ENCODE data around the gene SIAH2. TPM values are rescaled to one million over a fixed set of nuclear protein-coding genes. Genes with fewer than 3 reads are reported as not detected.
A peak's percentile ranks its signal among the peaks of the same experiment; 100 is the strongest.

SIAH2 gene
- total RNA-seq, 4 donors from 2014 or later: 24.8 to 102 (median 38.8) TPM

- Histone ChIP-seq H3K36me3 (peaks cover 0 to 7% (median 2%) of the 10 kb centered on the region in 4 donors), H3K27ac (no peak overlapping the region), H3K4me1 (peaks cover 29 to 73% (median 56%) of the 10 kb centered on the region in 4 donors), H3K9me3 (no peaks in the 10 kb centered on the region), H3K27me3 (no peaks in the 10 kb centered on the region), H3K4me3 (no peak overlapping the region)
- in situ Hi-C loops (cut with MboI; ENCODE audit: low pct_ligation_motif_present in 1 of 4, low pct_unique_long_range_greater_than_20kb in 1 of 4, low sequenced_read_pairs in 3 of 4) (no loop called here), intact Hi-C loops (cut with DNase I; ENCODE audit: low total_unique reads) (no loop called here)
- TF ChIP-seq EP300 (IDR thresholded peaks at IDR 0.05; ENCODE audit: low read depth): no peak
- TF ChIP-seq CTCF (IDR thresholded peaks at IDR 0.05): no peak
- no peak for TF ChIP-seq POLR2A (IDR thresholded peaks at IDR 0.05)
- no peak for TF ChIP-seq POLR2AphosphoS5 (IDR thresholded peaks at IDR 0.05)
- no peak for DNase-seq
- WGBS, 2 donors (ENCODE audit: low coverage in 1 of 2): 89 to 95% methylated on average over 3 of the region's 3 CpGs
Measured at GRCh38 chr3:150745832-150746231, 17.1 kb downstream of the SIAH2 start.

GRCh38 chr3:150744919-150745211 is 18.1 kb downstream of the SIAH2 start:
- no peak for TF ChIP-seq POLR2AphosphoS5 (IDR thresholded peaks at IDR 0.05)
- TF ChIP-seq EP300 (IDR thresholded peaks at IDR 0.05; ENCODE audit: low read depth): no peak
- TF ChIP-seq POLR2A (IDR thresholded peaks at IDR 0.05): no peak
- TF ChIP-seq CTCF (IDR thresholded peaks at IDR 0.05): no peak
- peak overlapping the region in 2 of 4 donors; percentile 13 to 14 for H3K27ac ChIP-seq
- H3K4me3 ChIP-seq: no peak overlapping the region
- no peak for DNase-seq
- peaks cover 0 to 7% (median 2%) of the 10 kb centered on the region in 4 donors for H3K36me3 ChIP-seq
- WGBS, 2 donors (ENCODE audit: low coverage in 1 of 2): 24 to 25% methylated on average over 1 of the region's 1 CpG
- peaks cover 24 to 67% (median 48%) of the 10 kb centered on the region in 4 donors for H3K4me1 ChIP-seq
- H3K9me3 ChIP-seq: no peaks in the 10 kb centered on the region
- in situ Hi-C loops (cut with MboI; ENCODE audit: low pct_ligation_motif_present in 1 of 4, low pct_unique_long_range_greater_than_20kb in 1 of 4, low sequenced_read_pairs in 3 of 4) (no loop called here), intact Hi-C loops (cut with DNase I; ENCODE audit: low total_unique reads) (no loop called here)
- H3K27me3 ChIP-seq: no peaks in the 10 kb centered on the region

GRCh38 chr3:150744041-150744918 is 18.7 kb downstream of the SIAH2 start:
- Histone ChIP-seq H3K27ac (peak overlapping the region in 2 of 4 donors; percentile 13 to 14), H3K36me3 (peaks cover 0 to 7% (median 2%) of the 10 kb centered on the region in 4 donors), H3K4me3 (no peak overlapping the region), H3K4me1 (peaks cover 24 to 64% (median 43%) of the 10 kb centered on the region in 4 donors), H3K27me3 (no peaks in the 10 kb centered on the region), H3K9me3 (no peaks in the 10 kb centered on the region)
- DNase-seq: no peak
- WGBS, 2 donors (ENCODE audit: low coverage in 1 of 2): 59 to 64% methylated on average over 8 of the region's 8 CpGs
- intact Hi-C loops (cut with DNase I; ENCODE audit: low total_unique reads): no loop called here
- in situ Hi-C loops (cut with MboI; ENCODE audit: low pct_ligation_motif_present in 1 of 4, low pct_unique_long_range_greater_than_20kb in 1 of 4, low sequenced_read_pairs in 3 of 4): no loop called here
- TF ChIP-seq POLR2AphosphoS5 (IDR thresholded peaks at IDR 0.05): no peak
- TF ChIP-seq CTCF (IDR thresholded peaks at IDR 0.05): no peak
- TF ChIP-seq POLR2A (IDR thresholded peaks at IDR 0.05): no peak
- TF ChIP-seq EP300 (IDR thresholded peaks at IDR 0.05; ENCODE audit: low read depth): no peak

- no peak overlapping the region for H3K27ac ChIP-seq
- intact Hi-C loops (cut with DNase I; ENCODE audit: low total_unique reads): no loop called here
- no peaks in the 10 kb centered on the region for H3K27me3 ChIP-seq
- peaks cover 22 to 63% (median 35%) of the 10 kb centered on the region in 4 donors for H3K4me1 ChIP-seq
- WGBS, 2 donors (ENCODE audit: low coverage in 1 of 2): 54% methylated on average over 2 of the region's 2 CpGs; no CpG with 5 or more reads in 1 of the 2 donors
- in situ Hi-C loops (cut with MboI; ENCODE audit: low pct_ligation_motif_present in 1 of 4, low pct_unique_long_range_greater_than_20kb in 1 of 4, low sequenced_read_pairs in 3 of 4): no loop called here
- TF ChIP-seq POLR2AphosphoS5 (IDR thresholded peaks at IDR 0.05): no peak
- TF ChIP-seq EP300 (IDR thresholded peaks at IDR 0.05; ENCODE audit: low read depth): no peak
- TF ChIP-seq CTCF (IDR thresholded peaks at IDR 0.05): no peak
- TF ChIP-seq POLR2A (IDR thresholded peaks at IDR 0.05): no peak
- H3K36me3 ChIP-seq: peaks cover 0 to 7% (median 2%) of the 10 kb centered on the region in 4 donors
- H3K9me3 ChIP-seq: no peaks in the 10 kb centered on the region
- DNase-seq: no peak
- H3K4me3 ChIP-seq: no peak overlapping the region
Measured at GRCh38 chr3:150743508-150743907, 19.5 kb downstream of the SIAH2 start.

Data from transverse colon (tissue), 4 donors.